Measurements from ENCODE around the gene YBX2. TPM values are rescaled to one million over a fixed set of nuclear protein-coding genes. Genes with fewer than 3 reads are reported as not detected.

YBX2 gene
- polyA plus RNA-seq, 1 experiment = 0.11 TPM

- Histone ChIP-seq H3K4me3 (ENCODE audit: low read depth, low read length) (no peak overlapping the region), H3K36me3 (ENCODE audit: control insufficient read depth, insufficient read depth, low read length) (peaks cover 57% of the 10 kb centered on the region), H3K27me3 (ENCODE audit: control insufficient read depth, insufficient read depth, low read length) (no peaks in the 10 kb centered on the region)
- no peak for DNase-seq (ENCODE audit: low read depth)
- CTCF ChIA-PET = interaction anchor here (1.3 to 5.0 kb wide), 2 partner anchors 9 to 238 kb away, joined by 6 to 22 read pairs; no protein-coding TSS in a partner anchor
- POLR2A ChIA-PET = no interaction called here
- TF ChIP-seq, protein P1, sequence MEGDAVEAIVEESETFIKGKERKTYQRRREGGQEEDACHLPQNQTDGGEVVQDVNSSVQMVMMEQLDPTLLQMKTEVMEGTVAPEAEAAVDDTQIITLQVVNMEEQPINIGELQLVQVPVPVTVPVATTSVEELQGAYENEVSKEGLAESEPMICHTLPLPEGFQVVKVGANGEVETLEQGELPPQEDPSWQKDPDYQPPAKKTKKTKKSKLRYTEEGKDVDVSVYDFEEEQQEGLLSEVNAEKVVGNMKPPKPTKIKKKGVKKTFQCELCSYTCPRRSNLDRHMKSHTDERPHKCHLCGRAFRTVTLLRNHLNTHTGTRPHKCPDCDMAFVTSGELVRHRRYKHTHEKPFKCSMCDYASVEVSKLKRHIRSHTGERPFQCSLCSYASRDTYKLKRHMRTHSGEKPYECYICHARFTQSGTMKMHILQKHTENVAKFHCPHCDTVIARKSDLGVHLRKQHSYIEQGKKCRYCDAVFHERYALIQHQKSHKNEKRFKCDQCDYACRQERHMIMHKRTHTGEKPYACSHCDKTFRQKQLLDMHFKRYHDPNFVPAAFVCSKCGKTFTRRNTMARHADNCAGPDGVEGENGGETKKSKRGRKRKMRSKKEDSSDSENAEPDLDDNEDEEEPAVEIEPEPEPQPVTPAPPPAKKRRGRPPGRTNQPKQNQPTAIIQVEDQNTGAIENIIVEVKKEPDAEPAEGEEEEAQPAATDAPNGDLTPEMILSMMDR (IDR thresholded peaks at IDR 0.05; ENCODE audit: insufficient read depth, low read depth, low read length) = no peak
Observed at GRCh38 chr17:7322520-7323194, 28.2 kb upstream of the YBX2 start.

GRCh38 chr17:7321466-7321865, 27.0 kb upstream of the YBX2 start:
- Histone ChIP-seq H3K27me3 (ENCODE audit: control insufficient read depth, insufficient read depth, low read length) (no peaks in the 10 kb centered on the region), H3K36me3 (ENCODE audit: control insufficient read depth, insufficient read depth, low read length) (peaks cover 58% of the 10 kb centered on the region), H3K4me3 (ENCODE audit: low read depth, low read length) (no peak overlapping the region)
- ChIA-PET POLR2A (interaction anchor here (0.6 kb wide), 1 partner anchor 77 kb away, joined by 3 read pairs; no protein-coding TSS in a partner anchor), CTCF (interaction anchor here (1.3 kb wide), 1 partner anchor 239 kb away, joined by 6 read pairs; no protein-coding TSS in a partner anchor)
- TF ChIP-seq, protein P1 (IDR thresholded peaks at IDR 0.05; ENCODE audit: insufficient read depth, low read depth, low read length) = no peak
- DNase-seq (ENCODE audit: low read depth) = no peak

DNA sequence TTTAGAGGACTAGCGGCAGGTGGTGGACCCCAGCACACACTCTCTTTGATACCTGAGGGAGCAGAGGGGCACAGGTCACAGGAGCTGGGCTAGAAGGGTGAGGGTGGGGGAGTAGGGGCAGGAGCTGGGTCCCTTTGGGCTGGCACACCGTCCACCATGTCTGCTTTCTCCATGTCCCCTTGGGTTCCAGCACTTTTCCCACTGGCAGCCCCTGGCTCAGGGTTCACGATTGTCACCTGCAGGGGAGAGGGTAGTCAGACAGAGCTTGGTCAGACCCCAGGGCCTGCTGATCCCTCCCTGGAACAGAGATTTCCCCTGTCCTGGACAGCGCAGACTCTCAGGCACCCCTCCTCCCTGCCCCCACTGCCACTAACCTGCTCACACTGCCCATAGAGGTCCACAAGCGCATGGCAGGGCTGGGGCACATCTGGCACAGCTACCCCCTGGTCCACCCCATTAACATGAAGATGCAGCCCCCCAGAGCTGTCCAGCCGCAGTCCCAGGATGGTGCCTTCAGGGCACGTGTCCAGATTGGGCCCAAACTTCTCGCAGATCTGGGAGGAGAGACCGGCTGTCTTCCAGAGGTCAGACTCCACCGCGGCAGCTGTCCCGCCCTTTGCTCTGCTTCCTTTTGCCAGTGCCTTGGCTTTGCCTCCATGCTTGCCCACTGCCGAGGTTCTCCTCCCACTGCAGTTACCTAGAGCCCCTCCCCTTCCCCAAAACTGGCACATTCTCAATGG, 23.9 kb upstream of the YBX2 start:
- Histone ChIP-seq H3K4me3 (ENCODE audit: low read depth, low read length) (no peak overlapping the region), H3K27me3 (ENCODE audit: control insufficient read depth, insufficient read depth, low read length) (no peaks in the 10 kb centered on the region), H3K36me3 (ENCODE audit: control insufficient read depth, insufficient read depth, low read length) (peaks cover 48% of the 10 kb centered on the region)
- ChIA-PET POLR2A (no interaction called here), CTCF (interaction anchor here (1.7 kb wide), 1 partner anchor 11 kb away, joined by 5 read pairs; the partner anchor contains the start of gene NEURL4)
- TF ChIP-seq, protein P1 (IDR thresholded peaks at IDR 0.05; ENCODE audit: insufficient read depth, low read depth, low read length) = no peak
- DNase-seq (ENCODE audit: low read depth) = no peak

- Histone ChIP-seq H3K27me3 (ENCODE audit: control insufficient read depth, insufficient read depth, low read length) (no peaks in the 10 kb centered on the region), H3K4me3 (ENCODE audit: low read depth, low read length) (no peak overlapping the region), H3K36me3 (ENCODE audit: control insufficient read depth, insufficient read depth, low read length) (peaks cover 50% of the 10 kb centered on the region)
- TF ChIP-seq, protein P1 (IDR thresholded peaks at IDR 0.05; ENCODE audit: insufficient read depth, low read depth, low read length) = no peak
- DNase-seq (ENCODE audit: low read depth) = no peak
- CTCF ChIA-PET = interaction anchor here (0.6 to 1.7 kb wide), 3 partner anchors 12 to 46 kb away, joined by 3 to 5 read pairs (median 4); partner anchors contain the start of gene NEURL4
- POLR2A ChIA-PET = no interaction called here
Observed at GRCh38 chr17:7317161-7317803, 22.8 kb upstream of the YBX2 start.
